Measurements from ENCODE around the gene PREX1.

The PREX1 gene

DNA sequence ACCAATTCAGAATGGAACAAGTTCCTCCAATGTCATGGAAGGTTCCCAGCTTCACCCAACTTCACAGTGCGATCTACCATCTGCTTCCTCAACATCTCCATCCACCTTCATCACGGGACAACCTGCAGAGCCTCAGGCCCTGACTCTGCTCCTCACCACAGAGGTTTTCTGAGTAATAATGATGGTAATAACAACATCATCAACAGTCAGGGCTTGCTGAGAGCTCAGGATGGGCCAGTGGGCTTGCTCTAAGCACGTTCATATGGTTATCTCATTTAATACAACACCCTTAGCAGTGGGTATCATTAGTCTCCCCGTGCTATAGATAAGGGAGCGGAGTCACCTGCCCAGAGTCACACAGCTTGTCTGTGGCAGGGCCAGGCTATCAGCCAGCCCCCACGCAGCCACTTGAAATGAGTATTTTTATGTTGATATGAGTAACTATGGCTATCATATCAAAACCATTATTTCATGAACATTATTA, 38.6 kb downstream of the PREX1 start:
- Histone ChIP-seq H3K9me3 (no peaks in the 10 kb centered on the region), H3K9ac (no peak overlapping the region), H3K36me3 (no peaks in the 10 kb centered on the region), H3K27ac (no peak overlapping the region), H4K20me1 (no peaks in the 10 kb centered on the region), H3K4me2 (peak overlapping the region; percentile 72), H3K4me1 (peaks cover 77% of the 10 kb centered on the region), H3K4me3 (no peak overlapping the region), H3K27me3 (no peaks in the 10 kb centered on the region)
- no peak for TF ChIP-seq Cebpa-rat (IDR thresholded peaks at IDR 0.05)

DNA sequence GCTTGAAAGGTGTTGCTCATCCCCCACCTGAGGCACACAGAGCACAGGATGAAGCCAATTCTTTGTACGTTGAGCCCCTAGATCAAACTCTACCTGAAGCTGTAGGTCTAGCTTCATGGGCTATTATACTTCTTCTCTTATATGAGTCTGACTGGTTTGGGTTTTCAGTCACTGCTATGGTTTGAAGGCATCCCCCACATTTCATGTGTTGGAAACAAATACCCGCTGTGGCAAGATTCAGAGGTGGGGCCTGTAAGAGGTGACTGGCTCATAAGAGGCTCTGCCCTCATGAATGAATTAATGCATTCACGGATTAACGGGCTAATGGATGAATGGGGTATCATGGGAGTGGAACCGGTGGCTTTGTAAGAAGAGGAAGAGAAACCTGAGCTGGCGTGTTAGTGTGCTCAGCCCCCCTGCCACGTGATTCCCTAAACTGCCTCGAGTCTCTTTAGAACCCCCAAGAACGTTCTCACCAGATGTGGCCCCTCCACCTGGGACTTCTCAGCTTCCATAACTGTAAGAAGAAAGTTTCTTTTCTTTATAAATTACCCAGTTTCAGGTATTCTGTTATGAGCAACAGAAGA, 39.2 kb downstream of the PREX1 start:
- Histone ChIP-seq H3K4me2 (peak overlapping the region; percentile 72), H4K20me1 (no peaks in the 10 kb centered on the region), H3K36me3 (no peaks in the 10 kb centered on the region), H3K27me3 (no peaks in the 10 kb centered on the region), H3K27ac (peak overlapping the region; percentile 69), H3K9ac (no peak overlapping the region), H3K9me3 (no peaks in the 10 kb centered on the region), H3K4me3 (no peak overlapping the region), H3K4me1 (peaks cover 77% of the 10 kb centered on the region)
- no peak for TF ChIP-seq Cebpa-rat (IDR thresholded peaks at IDR 0.05)

DNA sequence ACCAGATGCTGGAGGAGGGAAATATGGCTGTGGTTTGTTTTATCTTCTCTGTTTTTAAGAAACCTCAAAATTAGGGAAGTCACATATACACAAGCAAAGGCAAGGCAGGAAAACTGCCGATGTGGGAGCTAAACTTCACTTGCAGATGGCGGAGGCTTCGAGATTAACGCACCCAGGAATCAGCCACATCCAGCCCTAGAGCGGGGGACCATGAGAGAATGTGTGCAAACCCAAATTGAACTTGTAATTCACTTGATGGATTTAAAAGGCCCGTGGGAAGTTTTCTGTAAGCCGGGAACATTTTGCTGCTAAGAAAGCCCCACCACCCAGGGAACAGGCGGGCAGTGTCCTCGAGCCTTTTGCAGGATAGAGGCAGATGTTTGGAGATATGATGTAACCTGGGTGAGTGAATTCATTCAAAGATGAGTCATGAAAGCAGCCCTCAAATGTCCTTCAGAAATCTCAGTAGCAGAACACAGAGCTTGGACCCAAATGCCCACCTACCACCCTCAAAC, 39.9 kb downstream of the PREX1 start:
- TF ChIP-seq Cebpa-rat (IDR thresholded peaks at IDR 0.05) = no peak
- Histone ChIP-seq H4K20me1 (no peaks in the 10 kb centered on the region), H3K9me3 (no peaks in the 10 kb centered on the region), H3K36me3 (no peaks in the 10 kb centered on the region), H3K27ac (peak overlapping the region; percentile 69), H3K4me3 (no peak overlapping the region), H3K4me2 (peak overlapping the region; percentile 72), H3K9ac (peak overlapping the region; percentile 42; the same call in 1 of the 2 replicates), H3K4me1 (peaks cover 81% of the 10 kb centered on the region), H3K27me3 (no peaks in the 10 kb centered on the region)

DNA sequence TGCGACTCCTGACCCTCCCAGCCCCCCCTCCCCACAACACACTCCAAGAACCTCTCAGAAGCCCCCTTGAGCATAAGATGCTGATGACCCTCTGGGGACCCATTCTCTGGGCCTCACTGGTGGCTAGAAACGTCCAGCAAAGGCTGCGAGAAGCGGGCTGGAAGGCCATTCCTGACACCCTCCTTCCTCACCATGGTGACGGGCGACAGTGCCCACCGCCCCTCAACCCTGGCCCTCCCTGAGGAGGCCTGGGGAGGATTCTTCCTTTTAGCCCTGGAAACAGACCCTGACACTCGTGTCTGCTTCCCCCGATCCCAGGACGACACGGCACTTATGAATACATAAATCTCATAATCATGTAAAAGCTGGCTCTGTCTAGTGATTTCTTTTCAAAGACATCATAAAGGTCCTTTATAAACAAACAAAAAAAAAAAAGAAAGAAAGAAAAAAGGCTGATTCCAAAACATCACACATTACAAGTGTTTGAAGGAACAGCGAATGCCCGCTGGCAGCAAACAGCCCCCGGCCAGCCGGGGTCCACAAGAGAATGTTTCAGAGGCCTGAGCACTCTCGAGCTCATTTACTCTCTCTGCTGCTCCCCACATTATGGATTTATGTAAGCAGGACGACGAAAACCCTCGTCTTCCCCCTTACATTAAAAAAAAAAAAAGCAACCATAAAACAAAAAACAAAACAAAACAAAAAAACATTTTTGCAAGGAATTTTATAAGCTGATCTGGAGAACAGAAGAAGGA, 40.7 kb downstream of the PREX1 start:
- peak overlapping the region; percentile 69 for H3K27ac ChIP-seq
- no peaks in the 10 kb centered on the region for H3K27me3 ChIP-seq
- H3K4me3 ChIP-seq = no peak overlapping the region
- no peak for TF ChIP-seq Cebpa-rat (IDR thresholded peaks at IDR 0.05)
- H4K20me1 ChIP-seq = no peaks in the 10 kb centered on the region
- no peaks in the 10 kb centered on the region for H3K36me3 ChIP-seq
- H3K9me3 ChIP-seq = no peaks in the 10 kb centered on the region
- H3K9ac ChIP-seq = peak overlapping the region; percentile 42; the same call in 1 of the 2 replicates
- H3K4me1 ChIP-seq = peaks cover 89% of the 10 kb centered on the region
- H3K4me2 ChIP-seq = peak overlapping the region; percentile 72

DNA sequence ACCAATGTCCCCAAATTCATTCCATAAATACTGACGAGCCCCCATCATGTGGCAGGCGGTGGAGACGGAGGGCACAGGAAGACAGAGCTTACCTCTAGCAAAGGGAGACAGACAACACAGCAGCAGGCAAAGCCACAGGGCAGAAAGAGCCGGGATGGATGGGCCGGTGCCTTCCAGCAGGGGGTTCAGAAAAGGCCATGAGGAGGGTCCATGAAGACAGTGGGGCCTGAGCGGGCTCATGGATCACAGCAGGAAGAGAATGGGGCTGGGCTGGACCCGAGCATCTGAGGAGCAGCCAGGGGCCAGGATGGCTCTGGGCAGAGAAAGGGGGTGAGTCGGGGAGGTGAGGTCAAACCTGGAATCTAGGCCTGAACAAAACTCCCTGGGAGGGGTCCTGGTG, 42.0 kb downstream of the PREX1 start:
- peak overlapping the region; percentile 35; the same call in 1 of the 2 replicates for H3K4me2 ChIP-seq
- peaks cover 94% of the 10 kb centered on the region for H3K4me1 ChIP-seq
- TF ChIP-seq Cebpa-rat (IDR thresholded peaks at IDR 0.05) = no peak

DNA sequence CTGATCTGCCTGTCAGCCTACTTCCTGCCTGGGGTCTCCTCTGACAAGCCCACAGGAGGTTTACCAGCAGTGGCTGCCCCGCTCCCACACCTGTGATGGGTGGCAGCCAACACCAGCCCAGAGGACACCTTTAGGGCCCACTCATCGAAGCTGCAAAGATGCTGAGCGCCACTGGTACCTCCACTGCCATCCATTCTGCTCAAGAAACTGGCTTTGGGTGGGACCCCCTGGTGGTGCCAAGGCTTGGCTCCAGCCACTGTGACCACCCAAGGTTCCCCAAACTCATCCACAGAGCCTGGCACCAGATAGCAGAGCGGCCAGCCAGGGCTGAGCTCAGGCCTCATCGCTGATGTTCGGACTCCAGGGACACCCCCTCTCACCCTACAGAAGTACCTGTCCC, 42.5 kb downstream of the PREX1 start:
- Histone ChIP-seq H3K9me3 (no peaks in the 10 kb centered on the region), H3K27me3 (no peaks in the 10 kb centered on the region), H3K27ac (peak overlapping the region; percentile 12; the same call in 1 of the 2 replicates), H3K9ac (no peak overlapping the region), H3K4me1 (peaks cover 89% of the 10 kb centered on the region), H3K4me2 (peak overlapping the region; percentile 35; the same call in 1 of the 2 replicates), H4K20me1 (no peaks in the 10 kb centered on the region), H3K4me3 (no peak overlapping the region), H3K36me3 (no peaks in the 10 kb centered on the region)
- TF ChIP-seq Cebpa-rat (IDR thresholded peaks at IDR 0.05) = no peak

More for the DNA sequence above, 42.0 kb downstream of the PREX1 start:
- Histone ChIP-seq H3K36me3 (no peaks in the 10 kb centered on the region), H3K9me3 (no peaks in the 10 kb centered on the region), H3K27me3 (no peaks in the 10 kb centered on the region), H3K27ac (peak overlapping the region; percentile 50; the same call in 1 of the 2 replicates), H3K9ac (no peak overlapping the region), H3K4me3 (no peak overlapping the region), H4K20me1 (no peaks in the 10 kb centered on the region)

DNA sequence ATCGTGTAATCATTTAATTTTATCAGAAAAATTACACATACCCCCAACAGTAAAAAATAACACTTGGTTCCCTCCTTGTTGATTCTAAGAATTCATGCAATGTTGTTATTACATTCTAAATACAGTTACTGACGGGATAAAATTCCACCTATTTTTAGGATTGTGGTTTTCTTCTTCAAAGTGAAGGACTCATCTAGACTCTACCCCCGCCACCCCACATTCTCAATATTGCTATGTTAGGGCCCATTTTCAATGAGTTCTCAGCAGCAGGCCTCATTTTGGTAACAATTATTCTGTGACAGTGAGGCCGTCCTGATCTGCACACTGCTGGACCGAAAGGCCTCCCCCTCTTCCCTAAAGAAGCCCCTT, 43.5 kb downstream of the PREX1 start:
- Histone ChIP-seq H3K36me3 (no peaks in the 10 kb centered on the region), H3K27ac (no peak overlapping the region), H3K27me3 (no peaks in the 10 kb centered on the region), H3K4me2 (peak overlapping the region; percentile 60), H4K20me1 (no peaks in the 10 kb centered on the region), H3K9ac (no peak overlapping the region), H3K9me3 (no peaks in the 10 kb centered on the region), H3K4me3 (no peak overlapping the region), H3K4me1 (peaks cover 82% of the 10 kb centered on the region)
- TF ChIP-seq Cebpa-rat (IDR thresholded peaks at IDR 0.05) = no peak

DNA sequence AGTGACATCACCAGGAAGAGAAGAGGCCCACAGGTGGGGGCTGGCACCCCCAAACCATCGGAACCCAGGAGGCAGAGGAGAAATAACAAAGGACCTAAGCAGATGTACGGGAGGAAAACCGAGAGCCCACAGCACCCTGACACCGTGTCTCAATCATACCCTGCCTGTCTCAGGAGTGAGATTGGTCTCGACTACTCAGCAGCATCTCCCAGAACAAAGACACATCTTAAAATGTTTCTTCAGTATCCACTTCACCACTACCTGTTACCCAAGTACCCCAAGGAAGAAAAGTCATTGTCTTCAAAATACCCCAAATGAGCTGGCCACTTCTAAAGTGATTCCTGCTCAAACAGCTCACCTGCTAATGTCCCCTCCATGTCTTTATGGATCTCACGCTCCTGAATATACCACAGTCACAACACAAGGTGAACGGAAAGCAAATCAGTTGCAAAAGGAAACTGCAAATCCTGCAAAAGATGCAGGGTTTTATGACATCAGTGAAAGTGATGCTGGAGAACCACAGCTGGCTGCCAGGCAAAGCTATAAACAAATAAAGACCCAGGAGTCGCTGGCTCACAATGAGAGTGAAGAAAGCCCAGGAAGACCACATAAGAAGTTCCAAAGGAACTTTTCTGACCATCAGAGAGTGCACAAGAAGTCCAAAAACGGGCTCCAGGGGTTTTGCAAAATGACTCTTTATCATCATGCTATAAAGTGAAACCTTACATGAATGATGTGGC, 44.1 kb downstream of the PREX1 start:
- no peak for TF ChIP-seq Cebpa-rat (IDR thresholded peaks at IDR 0.05)
- H3K9me3 ChIP-seq = no peaks in the 10 kb centered on the region

DNA sequence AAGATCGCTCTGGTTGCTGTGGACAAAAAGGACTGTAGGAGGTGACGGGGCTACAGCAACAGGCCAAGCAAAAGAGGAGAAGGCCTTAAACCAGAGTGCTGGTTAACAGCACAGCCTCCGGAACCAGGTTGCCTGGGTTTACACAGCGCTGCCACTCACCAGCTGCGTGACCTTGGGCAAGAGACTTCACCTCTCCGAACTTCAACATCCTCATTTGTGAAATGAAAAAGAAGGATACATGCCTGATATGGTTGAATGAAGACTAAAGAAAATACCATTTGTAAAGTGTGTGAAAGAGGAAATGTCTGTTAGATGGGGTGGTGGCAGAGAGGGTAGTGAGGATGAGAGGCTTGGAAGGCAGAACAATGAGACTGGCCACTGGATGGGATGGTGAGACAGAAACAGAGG, 44.9 kb downstream of the PREX1 start:
- TF ChIP-seq Cebpa-rat (IDR thresholded peaks at IDR 0.05) = no peak
- no peak overlapping the region; the same call in 1 of the 2 replicates for H3K9ac ChIP-seq
- no peaks in the 10 kb centered on the region for H4K20me1 ChIP-seq
- no peaks in the 10 kb centered on the region for H3K9me3 ChIP-seq
- no peaks in the 10 kb centered on the region for H3K36me3 ChIP-seq
- peak overlapping the region; percentile 18; the same call in 1 of the 2 replicates for H3K27ac ChIP-seq
- H3K4me1 ChIP-seq = peaks cover 68% of the 10 kb centered on the region
- no peaks in the 10 kb centered on the region for H3K27me3 ChIP-seq
- H3K4me2 ChIP-seq = peak overlapping the region; percentile 60
- H3K4me3 ChIP-seq = no peak overlapping the region

More for the DNA sequence above, 44.1 kb downstream of the PREX1 start:
- Histone ChIP-seq H3K36me3 (no peaks in the 10 kb centered on the region), H4K20me1 (no peaks in the 10 kb centered on the region), H3K27me3 (no peaks in the 10 kb centered on the region), H3K9ac (no peak overlapping the region), H3K4me2 (peak overlapping the region; percentile 60), H3K4me3 (no peak overlapping the region), H3K4me1 (peaks cover 76% of the 10 kb centered on the region), H3K27ac (peak overlapping the region; percentile 18; the same call in 1 of the 2 replicates)
